ENCODE results near the gene ATP6V0D1. TPM values are rescaled to one million over a fixed set of nuclear protein-coding genes. Genes with fewer than 3 reads are reported as not detected.

ATP6V0D1 gene
- total RNA-seq, 3 donors from 2014 or later (not counting 1 experiment from before 2014, with no cell fraction given) = 76.0 to 84.9 (median 83.3) TPM

GRCh38 chr16:67444259-67445125 is 36.5 kb downstream of the ATP6V0D1 start:
- no peaks in the 10 kb centered on the region for H3K4me1 ChIP-seq (ENCODE audit: control insufficient read depth, insufficient read depth, low read length)
- H3K27me3 ChIP-seq (ENCODE audit: control insufficient read depth, insufficient read depth, low read length) = no peaks in the 10 kb centered on the region
- peak overlapping the region in 1 of 2 donors; percentile 68 for H3K27ac Mint-ChIP-seq
- H3K4me1 Mint-ChIP-seq = peaks cover 18 to 36% of the 10 kb centered on the region in 2 donors
- no peaks in the 10 kb centered on the region for H3K9me3 Mint-ChIP-seq
- TF ChIP-seq CTCF (IDR thresholded peaks at IDR 0.05) = no peak
- H3K27ac ChIP-seq (ENCODE audit: low read length) = no peak overlapping the region
- no peaks in the 10 kb centered on the region for H3K9me3 ChIP-seq (ENCODE audit: control insufficient read depth, insufficient read depth, low read length)
- H3K36me3 ChIP-seq (ENCODE audit: control insufficient read depth, insufficient read depth, low read length) = peaks cover 52% of the 10 kb centered on the region
- H3K27me3 Mint-ChIP-seq (ENCODE audit: low read depth in 2 of 2) = no peaks in the 10 kb centered on the region
- DNase-seq (no peak), ATAC-seq (no peak)
- no peak overlapping the region for H3K4me3 ChIP-seq (ENCODE audit: low read length)
- no peak overlapping the region for H3K4me3 Mint-ChIP-seq
- intact Hi-C loops (cut with micrococcal nuclease) = no loop called here
- no peaks in the 10 kb centered on the region for H3K36me3 Mint-ChIP-seq
- 91% methylated on average over 22 of the region's 22 CpGs for WGBS (ENCODE audit: insufficient coverage)

GRCh38 chr16:67443265-67443664 is 37.7 kb downstream of the ATP6V0D1 start:
- DNase-seq (no peak), ATAC-seq (no peak)
- Histone ChIP-seq H3K36me3 (ENCODE audit: control insufficient read depth, insufficient read depth, low read length) (peaks cover 50% of the 10 kb centered on the region), H3K9me3 (ENCODE audit: control insufficient read depth, insufficient read depth, low read length) (no peaks in the 10 kb centered on the region), H3K4me3 (ENCODE audit: low read length) (no peak overlapping the region), H3K4me1 (ENCODE audit: control insufficient read depth, insufficient read depth, low read length) (peaks cover 3% of the 10 kb centered on the region), H3K27me3 (ENCODE audit: control insufficient read depth, insufficient read depth, low read length) (no peaks in the 10 kb centered on the region), H3K27ac (ENCODE audit: low read length) (no peak overlapping the region)
- H3K9me3 Mint-ChIP-seq = no peaks in the 10 kb centered on the region
- TF ChIP-seq CTCF (IDR thresholded peaks at IDR 0.05) = no peak
- H3K27ac Mint-ChIP-seq = no peak overlapping the region
- H3K4me1 Mint-ChIP-seq = peaks cover 16 to 39% of the 10 kb centered on the region in 2 donors
- 99% methylated on average over 5 of the region's 6 CpGs for WGBS (ENCODE audit: insufficient coverage)
- H3K36me3 Mint-ChIP-seq = no peaks in the 10 kb centered on the region
- no peak overlapping the region for H3K4me3 Mint-ChIP-seq
- no peaks in the 10 kb centered on the region for H3K27me3 Mint-ChIP-seq (ENCODE audit: low read depth in 2 of 2)
- intact Hi-C loops (cut with micrococcal nuclease) = no loop called here

GRCh38 chr16:67442581-67443255 is 38.2 kb downstream of the ATP6V0D1 start:
- WGBS (ENCODE audit: insufficient coverage) = 96% methylated on average over 12 of the region's 13 CpGs

More at GRCh38 chr16:67442581-67443255, 38.2 kb downstream of the ATP6V0D1 start:
- Histone ChIP-seq H3K36me3 (ENCODE audit: control insufficient read depth, insufficient read depth, low read length) (peaks cover 55% of the 10 kb centered on the region), H3K27ac (ENCODE audit: low read length) (no peak overlapping the region), H3K4me3 (ENCODE audit: low read length) (no peak overlapping the region), H3K9me3 (ENCODE audit: control insufficient read depth, insufficient read depth, low read length) (no peaks in the 10 kb centered on the region), H3K27me3 (ENCODE audit: control insufficient read depth, insufficient read depth, low read length) (no peaks in the 10 kb centered on the region), H3K4me1 (ENCODE audit: control insufficient read depth, insufficient read depth, low read length) (peaks cover 9% of the 10 kb centered on the region)
- Mint-ChIP-seq H3K36me3 (no peaks in the 10 kb centered on the region), H3K27me3 (ENCODE audit: low read depth in 2 of 2) (no peaks in the 10 kb centered on the region), H3K27ac (no peak overlapping the region), H3K9me3 (no peaks in the 10 kb centered on the region), H3K4me1 (peaks cover 14 to 44% of the 10 kb centered on the region in 2 donors), H3K4me3 (no peak overlapping the region)
- ATAC-seq (no peak), DNase-seq (no peak)
- no peak for TF ChIP-seq CTCF (IDR thresholded peaks at IDR 0.05)
- intact Hi-C loops (cut with micrococcal nuclease) = no loop called here

Measured in natural killer cell (primary cell).